ENCODE data around the gene ARPIN.
"Not testable (repeated sequence)": the region's sequence is repeated elsewhere in the genome, so short reads cannot be mapped to it uniquely, and the experiment has no call there.

ARPIN gene

DNA sequence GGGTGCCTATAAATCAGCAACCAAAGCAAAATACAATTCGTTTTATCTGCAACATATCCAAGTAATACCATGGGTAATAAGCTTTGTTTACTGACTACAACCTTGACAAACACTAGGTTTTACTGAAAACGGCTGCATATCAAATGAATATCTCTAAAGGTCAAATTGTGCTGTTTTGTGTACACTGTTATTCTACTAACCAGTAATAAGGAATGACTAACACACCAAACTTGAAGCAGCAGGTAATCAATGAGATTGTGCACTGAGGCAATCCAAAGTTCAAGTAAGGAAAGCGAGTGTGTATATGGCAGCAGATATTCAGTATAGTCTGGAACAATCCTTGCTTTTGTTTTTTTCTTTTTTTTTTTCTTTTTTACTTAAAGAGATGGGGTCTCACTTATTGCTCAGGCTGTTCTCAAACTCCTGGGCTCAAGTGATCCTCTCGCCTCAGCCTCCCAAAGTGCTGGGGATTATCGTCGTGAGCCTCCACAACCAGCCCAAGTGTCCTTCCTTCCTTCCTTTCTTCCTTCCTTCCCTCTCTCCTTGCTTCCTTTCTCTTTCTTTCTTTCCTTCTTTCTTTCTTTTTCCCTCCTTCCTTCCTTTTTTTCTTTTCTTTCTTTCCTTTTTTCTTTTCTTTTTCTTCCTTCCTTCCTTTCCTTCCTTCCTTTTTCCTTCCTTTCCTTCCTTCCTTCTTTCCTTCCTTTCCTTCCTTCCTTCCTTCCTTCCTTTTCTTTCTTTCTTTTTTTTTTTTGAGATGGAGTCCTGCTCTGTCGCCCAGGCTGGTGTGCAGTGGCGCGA is 53.9 kb downstream of the ARPIN start:
- H3K4me3 ChIP-seq (ENCODE audit: low read depth, low read length), result no peak overlapping the region
- DNase-seq (ENCODE audit: low read depth), result no peak
- TF ChIP-seq, protein P1, sequence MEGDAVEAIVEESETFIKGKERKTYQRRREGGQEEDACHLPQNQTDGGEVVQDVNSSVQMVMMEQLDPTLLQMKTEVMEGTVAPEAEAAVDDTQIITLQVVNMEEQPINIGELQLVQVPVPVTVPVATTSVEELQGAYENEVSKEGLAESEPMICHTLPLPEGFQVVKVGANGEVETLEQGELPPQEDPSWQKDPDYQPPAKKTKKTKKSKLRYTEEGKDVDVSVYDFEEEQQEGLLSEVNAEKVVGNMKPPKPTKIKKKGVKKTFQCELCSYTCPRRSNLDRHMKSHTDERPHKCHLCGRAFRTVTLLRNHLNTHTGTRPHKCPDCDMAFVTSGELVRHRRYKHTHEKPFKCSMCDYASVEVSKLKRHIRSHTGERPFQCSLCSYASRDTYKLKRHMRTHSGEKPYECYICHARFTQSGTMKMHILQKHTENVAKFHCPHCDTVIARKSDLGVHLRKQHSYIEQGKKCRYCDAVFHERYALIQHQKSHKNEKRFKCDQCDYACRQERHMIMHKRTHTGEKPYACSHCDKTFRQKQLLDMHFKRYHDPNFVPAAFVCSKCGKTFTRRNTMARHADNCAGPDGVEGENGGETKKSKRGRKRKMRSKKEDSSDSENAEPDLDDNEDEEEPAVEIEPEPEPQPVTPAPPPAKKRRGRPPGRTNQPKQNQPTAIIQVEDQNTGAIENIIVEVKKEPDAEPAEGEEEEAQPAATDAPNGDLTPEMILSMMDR (IDR thresholded peaks at IDR 0.05; ENCODE audit: low read depth, low read length, missing control alignments), result no peak
- in situ Hi-C loops (cut with HindIII; ENCODE audit: low sequenced_read_pairs), result no loop called here

DNA sequence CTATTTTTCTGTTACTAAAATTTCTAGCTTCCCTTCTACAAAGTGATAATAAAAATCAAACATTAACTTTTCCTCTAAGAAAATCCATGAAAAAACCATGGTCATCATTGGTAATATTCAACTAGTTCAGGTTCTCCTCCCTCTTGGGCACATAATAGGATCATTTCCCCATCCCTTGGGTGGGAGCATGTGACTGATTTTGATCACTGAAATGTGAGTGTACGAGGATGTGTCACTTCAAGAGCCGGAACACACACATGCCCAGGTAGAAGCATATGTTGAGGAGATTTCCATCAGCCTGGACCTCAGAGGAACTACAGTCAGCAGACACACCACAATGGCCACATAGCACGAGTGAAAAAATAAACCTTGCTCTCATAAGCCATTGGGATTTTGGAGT is 55.1 kb downstream of the ARPIN start:
- TF ChIP-seq, protein P1 (IDR thresholded peaks at IDR 0.05; ENCODE audit: low read depth, low read length, missing control alignments), result no peak
- in situ Hi-C loops (cut with HindIII; ENCODE audit: low sequenced_read_pairs), result no loop called here
- H3K4me3 ChIP-seq (ENCODE audit: low read depth, low read length), result no peak overlapping the region
- no peak for DNase-seq (ENCODE audit: low read depth)

DNA sequence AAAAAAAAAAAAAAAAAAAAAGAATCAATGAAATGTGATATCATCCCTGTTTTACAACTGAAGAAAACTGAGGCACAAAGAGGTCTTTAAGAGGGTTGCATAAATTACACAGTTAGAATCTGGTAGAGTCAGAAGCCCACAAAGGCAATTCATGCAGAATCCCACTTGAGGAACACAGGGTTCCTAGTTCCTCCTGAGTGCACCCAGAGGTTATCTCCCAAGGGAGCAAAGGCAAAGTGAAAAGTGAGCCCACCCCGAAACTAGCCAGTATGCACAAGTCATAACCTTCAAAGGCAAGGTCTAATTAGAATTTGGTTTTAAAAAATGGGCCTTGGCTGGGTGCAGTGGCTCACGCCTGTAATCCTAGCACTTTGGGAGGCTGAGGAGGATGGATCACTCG is 56.8 kb downstream of the ARPIN start:
- no peak overlapping the region for H3K4me3 ChIP-seq (ENCODE audit: low read depth, low read length)
- TF ChIP-seq, protein P1 (IDR thresholded peaks at IDR 0.05; ENCODE audit: low read depth, low read length, missing control alignments), result no peak
- no peak for DNase-seq (ENCODE audit: low read depth)
- in situ Hi-C loops (cut with HindIII; ENCODE audit: low sequenced_read_pairs), result no loop called here

GRCh38 chr15:89854863-89855262 is 57.9 kb downstream of the ARPIN start:
- H3K4me3 ChIP-seq (ENCODE audit: low read depth, low read length); DNase-seq (ENCODE audit: low read depth); in situ Hi-C loops (cut with HindIII; ENCODE audit: low sequenced_read_pairs): not testable (repeated sequence)

DNA sequence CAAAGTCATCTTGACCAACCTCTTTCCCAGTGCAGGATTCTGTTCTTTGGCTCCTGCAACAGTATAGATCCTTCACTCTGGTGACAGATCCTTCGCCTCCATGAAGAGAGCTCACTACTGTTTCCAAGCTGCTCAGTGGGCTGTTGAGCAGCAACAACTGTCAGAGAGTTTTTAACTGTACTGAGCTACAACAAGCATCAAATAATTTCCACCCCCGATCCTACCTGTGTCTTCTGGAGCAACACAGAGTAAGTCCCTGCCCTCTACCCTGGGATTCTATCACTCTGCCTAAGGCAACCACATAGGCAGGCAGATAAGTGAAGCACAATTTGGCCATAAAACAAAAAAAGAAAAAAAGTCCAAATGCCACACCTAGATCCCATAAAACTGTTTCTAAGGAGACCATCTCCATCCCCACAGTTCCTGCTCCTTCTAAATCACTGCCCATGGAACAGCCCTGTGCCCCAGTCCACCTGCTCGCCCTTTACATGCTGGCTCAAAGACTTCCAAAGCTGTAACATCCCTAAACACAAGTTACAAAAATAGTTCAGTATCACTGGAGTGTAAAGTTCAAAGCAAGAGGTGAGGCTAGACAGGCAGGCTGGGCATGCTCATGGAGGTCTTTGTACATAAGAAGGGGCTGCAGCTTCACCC is 60.3 kb downstream of the ARPIN start:
- TF ChIP-seq, protein P1 (IDR thresholded peaks at IDR 0.05; ENCODE audit: low read depth, low read length, missing control alignments), result no peak
- DNase-seq (ENCODE audit: low read depth), result no peak
- in situ Hi-C loops (cut with HindIII; ENCODE audit: low sequenced_read_pairs), result no loop called here

GRCh38 chr15:89851673-89852341 is 60.9 kb downstream of the ARPIN start:
- TF ChIP-seq, protein P1 (IDR thresholded peaks at IDR 0.05; ENCODE audit: low read depth, low read length, missing control alignments), result no peak
- in situ Hi-C loops (cut with HindIII; ENCODE audit: low sequenced_read_pairs), result no loop called here
- no peak for DNase-seq (ENCODE audit: low read depth)
- no peak overlapping the region for H3K4me3 ChIP-seq (ENCODE audit: low read depth, low read length)

More for the DNA sequence above, 60.3 kb downstream of the ARPIN start:
- H3K4me3 ChIP-seq (ENCODE audit: low read depth, low read length), result no peak overlapping the region

- TF ChIP-seq, protein P1 (IDR thresholded peaks at IDR 0.05; ENCODE audit: low read depth, low read length, missing control alignments), result no peak
- no peak overlapping the region for H3K4me3 ChIP-seq (ENCODE audit: low read depth, low read length)
- no peak for DNase-seq (ENCODE audit: low read depth)
- in situ Hi-C loops (cut with HindIII; ENCODE audit: low sequenced_read_pairs), result no loop called here
Observed at GRCh38 chr15:89848970-89849292, 63.8 kb downstream of the ARPIN start.

Measured in astrocyte of the cerebellum (primary cell).